CD4-positive, alpha-beta T cell treated with Interleukin-12 subunit alpha and Interleukin-12 subunit beta, for 1 hour (primary cell): ENCODE measurements around the gene WDR91.
"Not testable (repeated sequence)": the region's sequence is repeated elsewhere in the genome, so short reads cannot be mapped to it uniquely, and the experiment has no call there.

Source experiments
- DNase-seq: peaks from one replicate; pipeline ENCODE4 v3.0.0-alpha.2; 2020

The WDR91 gene

GRCh38 chr7:135233570-135233969 is 22.2 kb upstream of the WDR91 start, which contains the start of gene STRA8:
STRA8 (plus strand) TSS chr7:135233838; CDS start chr7:135240525, 6,687 bp downstream.
- DNase-seq, result no peak

GRCh38 chr7:135232720-135233119 is 21.4 kb upstream of the WDR91 start:
- DNase-seq, result no peak

GRCh38 chr7:135232087-135232486 is 20.8 kb upstream of the WDR91 start:
- no peak for DNase-seq

GRCh38 chr7:135231686-135232085 is 20.4 kb upstream of the WDR91 start:
- no peak for DNase-seq

GRCh38 chr7:135224027-135224426 is 12.7 kb upstream of the WDR91 start:
- DNase-seq, result no peak

GRCh38 chr7:135217645-135218509 is 6.6 kb upstream of the WDR91 start:
- no peak for DNase-seq

GRCh38 chr7:135215698-135216097 is 4.4 kb upstream of the WDR91 start:
- no peak for DNase-seq

- no peak for DNase-seq
These were observed 3.9 kb upstream of the WDR91 start for GRCh38 chr7:135215180-135215579.

- no peak for DNase-seq
These were observed 2.5 kb upstream of the WDR91 start for GRCh38 chr7:135213831-135214230.

GRCh38 chr7:135211946-135212685 is 790 bp upstream of the WDR91 start:
- DNase-seq, result not testable (repeated sequence)

- DNase-seq, result no peak
These were observed 493 bp downstream of the WDR91 start for GRCh38 chr7:135210888-135211178.

- no peak for DNase-seq
These were observed 2.0 kb downstream of the WDR91 start for GRCh38 chr7:135209225-135209834.

- DNase-seq, result no peak
These were observed 3.1 kb downstream of the WDR91 start for GRCh38 chr7:135208102-135208793.

GRCh38 chr7:135207406-135208101 is 3.8 kb downstream of the WDR91 start:
- no peak for DNase-seq

- no peak for DNase-seq
These were observed 4.4 kb downstream of the WDR91 start for GRCh38 chr7:135206941-135207391.

GRCh38 chr7:135205850-135206249 is 5.5 kb downstream of the WDR91 start:
- DNase-seq, result no peak

GRCh38 chr7:135204876-135205275 is 6.5 kb downstream of the WDR91 start:
- DNase-seq, result no peak

GRCh38 chr7:135204341-135204749 is 7.0 kb downstream of the WDR91 start:
- no peak for DNase-seq

- no peak for DNase-seq
These were observed 10.0 kb downstream of the WDR91 start for GRCh38 chr7:135201350-135201749.

GRCh38 chr7:135200821-135201331 is 10.4 kb downstream of the WDR91 start:
- DNase-seq, result no peak

- no peak for DNase-seq
These were observed 11.9 kb downstream of the WDR91 start for GRCh38 chr7:135199439-135199838.
